WTC11 (cell line): Measurements from ENCODE around the gene NHERF1.

Experiments
- CBFB ChIP-seq: sonication (generic); formaldehyde crosslinking; IDR thresholded peaks from 2 replicates; pipeline ENCODE4 v1.8.1; 2022; ENCODE audit warnings: mild to moderate bottlenecking, low read depth, missing genetic modification reagents
- FOXJ3 ChIP-seq: sonication (generic); formaldehyde crosslinking; IDR thresholded peaks from 2 replicates; pipeline ENCODE4 v1.9.0; 2021; ENCODE audit warnings: missing genetic modification reagents, mild to moderate bottlenecking, borderline replicate concordance
- GABPB1 ChIP-seq: sonication (generic); formaldehyde crosslinking; IDR thresholded peaks from 2 replicates; pipeline ENCODE4 v1.8.1; 2023; ENCODE audit warnings: mild to moderate bottlenecking, missing genetic modification reagents
- JUN ChIP-seq: sonication (generic); formaldehyde crosslinking; IDR thresholded peaks from 2 replicates; pipeline ENCODE4 v1.8.0; 2023; ENCODE audit warnings: mild to moderate bottlenecking, missing genetic modification reagents
- NFYB ChIP-seq: sonication (generic); formaldehyde crosslinking; conservative IDR thresholded peaks from 2 replicates; pipeline ENCODE4 v1.8.0; 2022; ENCODE audit warnings: low read depth, missing genetic modification reagents
- ZBTB21 ChIP-seq: sonication (generic); formaldehyde crosslinking; IDR thresholded peaks from 2 replicates; pipeline ENCODE4 v1.8.1; 2023; ENCODE audit warnings: mild to moderate bottlenecking, missing genetic modification reagents, borderline replicate concordance
- TF ChIP-seq, protein P1 (sequence below): sonication (generic); formaldehyde crosslinking; IDR thresholded peaks from 2 replicates; pipeline ENCODE4 v1.8.0; 2022; ENCODE audit warnings: mild to moderate bottlenecking, missing genetic modification reagents
- TF ChIP-seq, protein P2 (sequence below): fragments of 200-600 bp; IDR thresholded peaks from 2 replicates; pipeline ENCODE4 v1.8.0; 2022; ENCODE audit warnings: antibody characterized with exemption
- TF ChIP-seq, protein P3 (sequence below): sonication (generic); formaldehyde crosslinking; conservative IDR thresholded peaks from 2 replicates; pipeline ENCODE4 v1.8.1; 2022; ENCODE audit warnings: mild to moderate bottlenecking, missing genetic modification reagents
- TF ChIP-seq, protein P4 (sequence below): sonication (generic); formaldehyde crosslinking; IDR thresholded peaks from 2 replicates; pipeline ENCODE4 v1.8.1; 2023; ENCODE audit warnings: mild to moderate bottlenecking, missing genetic modification reagents, borderline replicate concordance
- TF ChIP-seq, protein P5 (sequence below): sonication (generic); formaldehyde crosslinking; IDR thresholded peaks from 2 replicates; pipeline ENCODE4 v1.8.1; 2023; ENCODE audit warnings: mild to moderate bottlenecking, missing genetic modification reagents, moderate library complexity

DNA sequence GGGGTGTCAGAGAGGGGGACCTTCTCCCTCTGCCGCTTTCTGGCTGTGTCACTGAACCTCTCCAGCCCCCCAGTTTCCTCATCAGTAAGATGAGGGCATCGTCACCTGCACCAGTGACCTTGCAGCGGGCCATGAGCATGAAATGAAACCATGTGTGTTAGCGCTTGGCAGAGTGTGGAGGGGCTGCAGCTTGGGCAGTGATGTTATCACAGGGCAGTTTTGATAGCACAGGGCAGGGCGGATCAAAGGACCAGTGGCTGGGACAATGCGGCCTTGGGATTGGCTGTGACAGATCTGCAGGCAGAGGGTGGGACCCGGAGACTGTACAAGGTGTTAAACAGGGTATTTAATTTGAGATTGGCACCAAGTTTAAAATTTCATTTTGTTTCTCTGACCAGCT is 66.6 kb downstream of the NHERF1 start:
- TF ChIP-seq FOXJ3 (CRISPR knock-in tag) = no peak
- TF ChIP-seq, protein P1, sequence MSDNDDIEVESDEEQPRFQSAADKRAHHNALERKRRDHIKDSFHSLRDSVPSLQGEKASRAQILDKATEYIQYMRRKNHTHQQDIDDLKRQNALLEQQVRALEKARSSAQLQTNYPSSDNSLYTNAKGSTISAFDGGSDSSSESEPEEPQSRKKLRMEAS (CRISPR knock-in tag) = no peak
- TF ChIP-seq ZBTB21 (CRISPR knock-in tag) = no peak
- no peak for TF ChIP-seq NFYB (CRISPR knock-in tag)
- TF ChIP-seq, protein P2, sequence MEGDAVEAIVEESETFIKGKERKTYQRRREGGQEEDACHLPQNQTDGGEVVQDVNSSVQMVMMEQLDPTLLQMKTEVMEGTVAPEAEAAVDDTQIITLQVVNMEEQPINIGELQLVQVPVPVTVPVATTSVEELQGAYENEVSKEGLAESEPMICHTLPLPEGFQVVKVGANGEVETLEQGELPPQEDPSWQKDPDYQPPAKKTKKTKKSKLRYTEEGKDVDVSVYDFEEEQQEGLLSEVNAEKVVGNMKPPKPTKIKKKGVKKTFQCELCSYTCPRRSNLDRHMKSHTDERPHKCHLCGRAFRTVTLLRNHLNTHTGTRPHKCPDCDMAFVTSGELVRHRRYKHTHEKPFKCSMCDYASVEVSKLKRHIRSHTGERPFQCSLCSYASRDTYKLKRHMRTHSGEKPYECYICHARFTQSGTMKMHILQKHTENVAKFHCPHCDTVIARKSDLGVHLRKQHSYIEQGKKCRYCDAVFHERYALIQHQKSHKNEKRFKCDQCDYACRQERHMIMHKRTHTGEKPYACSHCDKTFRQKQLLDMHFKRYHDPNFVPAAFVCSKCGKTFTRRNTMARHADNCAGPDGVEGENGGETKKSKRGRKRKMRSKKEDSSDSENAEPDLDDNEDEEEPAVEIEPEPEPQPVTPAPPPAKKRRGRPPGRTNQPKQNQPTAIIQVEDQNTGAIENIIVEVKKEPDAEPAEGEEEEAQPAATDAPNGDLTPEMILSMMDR = no peak
- TF ChIP-seq CBFB (CRISPR knock-in tag) = no peak
- TF ChIP-seq, protein P3, sequence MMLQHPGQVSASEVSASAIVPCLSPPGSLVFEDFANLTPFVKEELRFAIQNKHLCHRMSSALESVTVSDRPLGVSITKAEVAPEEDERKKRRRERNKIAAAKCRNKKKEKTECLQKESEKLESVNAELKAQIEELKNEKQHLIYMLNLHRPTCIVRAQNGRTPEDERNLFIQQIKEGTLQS (CRISPR knock-in tag) = no peak
- TF ChIP-seq, protein P4, sequence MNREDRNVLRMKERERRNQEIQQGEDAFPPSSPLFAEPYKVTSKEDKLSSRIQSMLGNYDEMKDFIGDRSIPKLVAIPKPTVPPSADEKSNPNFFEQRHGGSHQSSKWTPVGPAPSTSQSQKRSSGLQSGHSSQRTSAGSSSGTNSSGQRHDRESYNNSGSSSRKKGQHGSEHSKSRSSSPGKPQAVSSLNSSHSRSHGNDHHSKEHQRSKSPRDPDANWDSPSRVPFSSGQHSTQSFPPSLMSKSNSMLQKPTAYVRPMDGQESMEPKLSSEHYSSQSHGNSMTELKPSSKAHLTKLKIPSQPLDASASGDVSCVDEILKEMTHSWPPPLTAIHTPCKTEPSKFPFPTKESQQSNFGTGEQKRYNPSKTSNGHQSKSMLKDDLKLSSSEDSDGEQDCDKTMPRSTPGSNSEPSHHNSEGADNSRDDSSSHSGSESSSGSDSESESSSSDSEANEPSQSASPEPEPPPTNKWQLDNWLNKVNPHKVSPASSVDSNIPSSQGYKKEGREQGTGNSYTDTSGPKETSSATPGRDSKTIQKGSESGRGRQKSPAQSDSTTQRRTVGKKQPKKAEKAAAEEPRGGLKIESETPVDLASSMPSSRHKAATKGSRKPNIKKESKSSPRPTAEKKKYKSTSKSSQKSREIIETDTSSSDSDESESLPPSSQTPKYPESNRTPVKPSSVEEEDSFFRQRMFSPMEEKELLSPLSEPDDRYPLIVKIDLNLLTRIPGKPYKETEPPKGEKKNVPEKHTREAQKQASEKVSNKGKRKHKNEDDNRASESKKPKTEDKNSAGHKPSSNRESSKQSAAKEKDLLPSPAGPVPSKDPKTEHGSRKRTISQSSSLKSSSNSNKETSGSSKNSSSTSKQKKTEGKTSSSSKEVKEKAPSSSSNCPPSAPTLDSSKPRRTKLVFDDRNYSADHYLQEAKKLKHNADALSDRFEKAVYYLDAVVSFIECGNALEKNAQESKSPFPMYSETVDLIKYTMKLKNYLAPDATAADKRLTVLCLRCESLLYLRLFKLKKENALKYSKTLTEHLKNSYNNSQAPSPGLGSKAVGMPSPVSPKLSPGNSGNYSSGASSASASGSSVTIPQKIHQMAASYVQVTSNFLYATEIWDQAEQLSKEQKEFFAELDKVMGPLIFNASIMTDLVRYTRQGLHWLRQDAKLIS = no peak
- TF ChIP-seq, protein P5, sequence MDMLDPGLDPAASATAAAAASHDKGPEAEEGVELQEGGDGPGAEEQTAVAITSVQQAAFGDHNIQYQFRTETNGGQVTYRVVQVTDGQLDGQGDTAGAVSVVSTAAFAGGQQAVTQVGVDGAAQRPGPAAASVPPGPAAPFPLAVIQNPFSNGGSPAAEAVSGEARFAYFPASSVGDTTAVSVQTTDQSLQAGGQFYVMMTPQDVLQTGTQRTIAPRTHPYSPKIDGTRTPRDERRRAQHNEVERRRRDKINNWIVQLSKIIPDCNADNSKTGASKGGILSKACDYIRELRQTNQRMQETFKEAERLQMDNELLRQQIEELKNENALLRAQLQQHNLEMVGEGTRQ (CRISPR knock-in tag) = no peak
- no peak for TF ChIP-seq GABPB1 (CRISPR knock-in tag)
- no peak for TF ChIP-seq JUN (CRISPR knock-in tag)
